Mucosa of rectum (tissue), 2 donors: Measurements from ENCODE around the gene PAIP2.

Source experiments
- H3K27ac ChIP-seq, 2 donors: one replicate each; pipeline ENCODE4 v1.7.0; 2013; ENCODE audit warnings: inconsistent platforms in 2 of 2, low read depth in 2 of 2, low read length in 2 of 2
- H3K27me3 ChIP-seq, 2 donors: one replicate each; pipeline ENCODE4 v1.7.0; 2013; ENCODE audit warnings: low read length in 2 of 2; ENCODE audit not compliant: control insufficient read depth in 2 of 2, insufficient read depth in 2 of 2
- H3K36me3 ChIP-seq, 2 donors: one replicate each; pipeline ENCODE4 v1.7.0; 2013; ENCODE audit warnings: low read length in 2 of 2; ENCODE audit not compliant: control insufficient read depth in 2 of 2, insufficient read depth in 2 of 2
- H3K4me1 ChIP-seq, 2 donors: one replicate each; pipeline ENCODE4 v1.7.0; 2013; ENCODE audit warnings: low read length in 2 of 2, mild to moderate bottlenecking in 1 of 2; ENCODE audit not compliant: control insufficient read depth in 2 of 2, insufficient read depth in 2 of 2
- H3K4me3 ChIP-seq, 2 donors: one replicate each; pipeline ENCODE4 v1.7.0; 2013; ENCODE audit warnings: low read length in 2 of 2
- H3K9ac ChIP-seq, 2 donors: one replicate each; pipeline ENCODE4 v1.7.0; 2013; ENCODE audit warnings: low read length in 2 of 2, low read depth in 1 of 2, mild to moderate bottlenecking in 1 of 2
- H3K9me3 ChIP-seq, 2 donors: one replicate each; pipeline ENCODE4 v1.7.0; 2013; ENCODE audit warnings: low read length in 2 of 2; ENCODE audit not compliant: control insufficient read depth in 2 of 2
- donor health status: healthy.
- donor health status: Normal muscosa, but diverticular disease.

PAIP2 gene

GRCh38 chr5:139341689-139342422 lies at the start of gene PAIP2:
Gene PAIP2, plus strand, starts transcription at chr5:139341854. Its CDS starts 21,931 bp downstream, at chr5:139363785.
- Histone ChIP-seq H3K4me1 (peaks cover 18 to 25% of the 10 kb centered on the region in 2 donors), H3K4me3 (peak within 1 kb of the TSS; percentile 99), H3K27ac (peak within 1 kb of the TSS; percentile 98 to 100), H3K27me3 (no peaks in the 10 kb centered on the region), H3K9ac (peak within 1 kb of the TSS; percentile 95 to 100), H3K36me3 (no peaks in the 10 kb centered on the region), H3K9me3 (no peaks in the 10 kb centered on the region)

- no peaks in the 10 kb centered on the region for H3K27me3 ChIP-seq
- no peaks in the 10 kb centered on the region for H3K9me3 ChIP-seq
- peaks cover 17 to 18% of the 10 kb centered on the region in 2 donors for H3K4me1 ChIP-seq
- peak overlapping the region; percentile 96 to 98 for H3K9ac ChIP-seq
- no peaks in the 10 kb centered on the region for H3K36me3 ChIP-seq
- peak overlapping the region; percentile 99 to 100 for H3K27ac ChIP-seq
- peak overlapping the region; percentile 99 for H3K4me3 ChIP-seq
Measured at GRCh38 chr5:139293202-139293506, 48.5 kb upstream of the PAIP2 start.

- H3K27me3 ChIP-seq = no peaks in the 10 kb centered on the region
- peak within 1 kb of the TSS; percentile 99 to 100 for H3K27ac ChIP-seq
- no peaks in the 10 kb centered on the region for H3K36me3 ChIP-seq
- no peaks in the 10 kb centered on the region for H3K9me3 ChIP-seq
- peaks cover 17 to 22% of the 10 kb centered on the region in 2 donors for H3K4me1 ChIP-seq
- peak within 1 kb of the TSS; percentile 99 for H3K4me3 ChIP-seq
- H3K9ac ChIP-seq = peak within 1 kb of the TSS; percentile 96 to 98
Measured at GRCh38 chr5:139293507-139294373, 47.9 kb upstream of the PAIP2 start, which contains the start of gene MATR3. Gene MATR3, plus strand, starts transcription at chr5:139293740. Its CDS starts 13,676 bp downstream, at chr5:139307416.

- H3K9ac ChIP-seq = peak overlapping the region; percentile 89 to 98
- H3K36me3 ChIP-seq = no peaks in the 10 kb centered on the region
- H3K27ac ChIP-seq = peak overlapping the region; percentile 99 to 100
- peaks cover 20 to 30% of the 10 kb centered on the region in 2 donors for H3K4me1 ChIP-seq
- no peaks in the 10 kb centered on the region for H3K27me3 ChIP-seq
- H3K9me3 ChIP-seq = no peaks in the 10 kb centered on the region
- peak overlapping the region; percentile 99 for H3K4me3 ChIP-seq
Measured at GRCh38 chr5:139294374-139295165, 47.1 kb upstream of the PAIP2 start.

GRCh38 chr5:139295346-139296057 lies 46.2 kb upstream of the PAIP2 start:
- H3K4me3 ChIP-seq = peak overlapping the region; percentile 99
- peak overlapping the region; percentile 89 to 98 for H3K9ac ChIP-seq

GRCh38 chr5:139296198-139296597 lies 45.5 kb upstream of the PAIP2 start:
- Histone ChIP-seq H3K9ac (no peak overlapping the region), H3K4me3 (peak overlapping the region in 1 of 2 donors; percentile 37), H3K36me3 (no peaks in the 10 kb centered on the region), H3K27me3 (no peaks in the 10 kb centered on the region), H3K4me1 (peaks cover 22 to 35% of the 10 kb centered on the region in 2 donors), H3K27ac (no peak overlapping the region), H3K9me3 (no peaks in the 10 kb centered on the region)

More at GRCh38 chr5:139295346-139296057, 46.2 kb upstream of the PAIP2 start:
- Histone ChIP-seq H3K36me3 (no peaks in the 10 kb centered on the region), H3K27me3 (no peaks in the 10 kb centered on the region), H3K4me1 (peaks cover 22 to 31% of the 10 kb centered on the region in 2 donors), H3K9me3 (no peaks in the 10 kb centered on the region), H3K27ac (peak overlapping the region in 1 of 2 donors; percentile 99)

- H3K4me1 ChIP-seq = peaks cover 22 to 36% of the 10 kb centered on the region in 2 donors
- no peak overlapping the region for H3K9ac ChIP-seq
- H3K27me3 ChIP-seq = no peaks in the 10 kb centered on the region
- H3K36me3 ChIP-seq = no peaks in the 10 kb centered on the region
- no peaks in the 10 kb centered on the region for H3K9me3 ChIP-seq
- H3K4me3 ChIP-seq = peak overlapping the region in 1 of 2 donors; percentile 37
- H3K27ac ChIP-seq = no peak overlapping the region
Measured at GRCh38 chr5:139296862-139297326, 44.8 kb upstream of the PAIP2 start.

- no peaks in the 10 kb centered on the region for H3K9me3 ChIP-seq
- H3K4me3 ChIP-seq = peak overlapping the region in 1 of 2 donors; percentile 9
- H3K27me3 ChIP-seq = no peaks in the 10 kb centered on the region
- H3K27ac ChIP-seq = no peak overlapping the region
- no peaks in the 10 kb centered on the region for H3K36me3 ChIP-seq
- H3K4me1 ChIP-seq = peaks cover 22 to 37% of the 10 kb centered on the region in 2 donors
- H3K9ac ChIP-seq = no peak overlapping the region
Measured at GRCh38 chr5:139297439-139298133, 44.1 kb upstream of the PAIP2 start.

GRCh38 chr5:139298242-139298641 lies 43.4 kb upstream of the PAIP2 start:
- no peak overlapping the region for H3K9ac ChIP-seq
- peaks cover 18 to 35% of the 10 kb centered on the region in 2 donors for H3K4me1 ChIP-seq
- H3K4me3 ChIP-seq = peak overlapping the region in 1 of 2 donors; percentile 9
- H3K9me3 ChIP-seq = no peaks in the 10 kb centered on the region
- H3K27ac ChIP-seq = no peak overlapping the region
- H3K27me3 ChIP-seq = no peaks in the 10 kb centered on the region
- no peaks in the 10 kb centered on the region for H3K36me3 ChIP-seq
